ENCODE data around the gene SMURF2. TPM values are rescaled to one million over a fixed set of nuclear protein-coding genes. Genes with fewer than 3 reads are reported as not detected.

Gene SMURF2
- total RNA-seq, 1 experiment from 2014 or later = 35.3 TPM

- Histone ChIP-seq H3K14ac (ENCODE audit: insufficient read depth, low read length) (no peak overlapping the region), H2BK12ac (ENCODE audit: insufficient read length, low read depth, low read length) (no peak overlapping the region), H3K9ac (ENCODE audit: extremely low read depth, insufficient read length, low read length) (no peak overlapping the region), H4K20me1 (ENCODE audit: control insufficient read depth, insufficient read depth, insufficient read length) (no peaks in the 10 kb centered on the region), H2AFZ (ENCODE audit: low read length) (no peak overlapping the region), H3T11ph (ENCODE audit: low read length) (no peak overlapping the region), H3K56ac (ENCODE audit: insufficient read length, low read depth, low read length) (no peak overlapping the region), H3K27me3 (ENCODE audit: insufficient read depth, low read length) (no peaks in the 10 kb centered on the region), H3K4me2 (ENCODE audit: insufficient read depth, insufficient read length, low read length) (no peak overlapping the region), H3K79me1 (ENCODE audit: insufficient read depth, low read depth, low read length, poor library complexity, severe bottlenecking) (peaks cover 4% of the 10 kb centered on the region), H3K79me2 (ENCODE audit: insufficient read depth, low read length) (peaks cover 24% of the 10 kb centered on the region), H2BK120ac (ENCODE audit: low read depth, low read length, poor library complexity, severe bottlenecking) (no peak overlapping the region), H3K23me2 (ENCODE audit: insufficient read length, low read depth, low read length, poor library complexity, severe bottlenecking) (peaks cover 6% of the 10 kb centered on the region), H2BK15ac (ENCODE audit: low read depth, low read length) (no peak overlapping the region), H4K8ac (replicated peaks; ENCODE audit: insufficient read length, low read depth, low read length) (no peak overlapping the region), H2AK5ac (ENCODE audit: insufficient read length, low read length) (no peak overlapping the region), H4K91ac (ENCODE audit: insufficient read length, low read depth, low read length) (no peak overlapping the region), H3K9me3 (ENCODE audit: control insufficient read depth, low read depth, low read length) (no peaks in the 10 kb centered on the region), H2BK5ac (ENCODE audit: insufficient read length, low read length) (no peak overlapping the region), H2BK20ac (ENCODE audit: low read depth, low read length, poor library complexity, severe bottlenecking) (no peak overlapping the region), H3K23ac (ENCODE audit: insufficient read length, low read depth, low read length) (no peak overlapping the region), H4K5ac (ENCODE audit: insufficient read length, low read depth, low read length) (no peak overlapping the region), H3K27ac (ENCODE audit: insufficient read length, low read depth, low read length) (no peak overlapping the region), H3K18ac (ENCODE audit: insufficient read length, low read depth, low read length) (no peak overlapping the region), H3K4me1 (ENCODE audit: insufficient read depth, low read length) (no peaks in the 10 kb centered on the region), H3K4ac (ENCODE audit: low read depth, low read length) (no peak overlapping the region)
- peaks cover 66 to 81% (median 78%) of the 10 kb centered on the region in 3 experiments for H3K36me3 Mint-ChIP-seq (ENCODE audit: insufficient read depth in 1 of 3, low read depth in 3 of 3)
- no peak for TF ChIP-seq CTCF (conservative IDR thresholded peaks at IDR 0.05)
- DNase-seq = no peak
- peak overlapping the region in 2 of 3 experiments; percentile 84 to 85; a peak in 3 of 7 replicates for H3K27ac Mint-ChIP-seq
- H3K9me3 Mint-ChIP-seq = peaks cover 3 to 4% of the 10 kb centered on the region in 2 experiments; a peak in 3 of 5 replicates
- H3K4me1 Mint-ChIP-seq = peaks cover 46 to 60% of the 10 kb centered on the region in 2 experiments
- H3K4me3 Mint-ChIP-seq = peak overlapping the region; percentile 68 to 98
- WGBS (ENCODE audit: extremely low coverage, insufficient read length, low lambda C conversion rate) = no CpG with 5 or more reads among the region's 5 CpGs
- H3K27me3 Mint-ChIP-seq (ENCODE audit: low read depth) = peaks cover 10% of the 10 kb centered on the region; the same call in 1 of the 2 replicates
Measured at GRCh38 chr17:64503341-64503740, 158.8 kb downstream of the SMURF2 start.
